CD14-positive monocyte (primary cell): ENCODE measurements around the gene TBX2. TPM values are rescaled to one million over a fixed set of nuclear protein-coding genes. Genes with fewer than 3 reads are reported as not detected.

Source experiments
- DNase-seq, 3 donors: peaks; one replicate each; pipeline ENCODE4 v3.0.0-alpha.2; 2011 to 2022
- H2AFZ ChIP-seq: 2 replicates; pipeline ENCODE4 v1.6.0; 2012; ENCODE audit warnings: mild to moderate bottlenecking, low read depth, low read length, inconsistent platforms; ENCODE audit not compliant: insufficient read depth, poor library complexity, severe bottlenecking
- H3K27ac ChIP-seq, 2 donors: 1 replicate in 1 of 2; 2 replicates in 1 of 2; pipeline ENCODE4 v1.5.1; 2012 to 2013; ENCODE audit warnings: low read length in 2 of 2, control low read depth in 1 of 2, inconsistent platforms in 1 of 2, low read depth in 1 of 2, mild to moderate bottlenecking in 1 of 2
- H3K27me3 ChIP-seq, 2 donors: one replicate each; pipeline versions ENCODE4 v1.6.0 to v1.6.1; 2011 to 2013; ENCODE audit warnings: low read length in 2 of 2; ENCODE audit not compliant: control insufficient read depth in 2 of 2, insufficient read depth in 2 of 2
- H3K36me3 ChIP-seq, 2 donors: replicated peaks in 1 of 2; 1 replicate in 1 of 2; 2 replicates in 1 of 2; pipeline versions ENCODE4 v1.5.1 to v1.6.1; 2012 to 2013; ENCODE audit warnings: low read length in 2 of 2, control low read depth in 1 of 2, inconsistent platforms in 1 of 2, mild to moderate bottlenecking in 1 of 2; ENCODE audit not compliant: insufficient read depth in 2 of 2, control insufficient read depth in 1 of 2
- H3K4me1 ChIP-seq, 2 donors: 1 replicate in 1 of 2; 2 replicates in 1 of 2; pipeline versions ENCODE4 v1.5.1 to v1.6.1; 2012 to 2013; ENCODE audit warnings: low read length in 2 of 2, control low read depth in 1 of 2, inconsistent platforms in 1 of 2, mild to moderate bottlenecking in 1 of 2, moderate library complexity in 1 of 2; ENCODE audit not compliant: insufficient read depth in 2 of 2, control insufficient read depth in 1 of 2
- H3K4me2 ChIP-seq: replicated peaks from 2 replicates; pipeline ENCODE3; 2012; ENCODE audit warnings: low read length, moderate library complexity, mild to moderate bottlenecking; ENCODE audit not compliant: poor library complexity, severe bottlenecking; ENCODE audit errors: extremely low read depth
- H3K4me3 ChIP-seq, 3 experiments: fragments of 200-600 bp in 1 of 3; sonication (generic) in 1 of 3; replicated peaks in 1 of 3; 1 replicate in 2 of 3; 2 replicates in 1 of 3; pipeline ENCODE4 v1.5.1; 2011 to 2013; ENCODE audit warnings: low read length in 3 of 3, mild to moderate bottlenecking in 3 of 3, control low read depth in 2 of 3, low read depth in 2 of 3, inconsistent platforms in 1 of 3, moderate library complexity in 1 of 3
- H3K79me2 ChIP-seq: 2 replicates; pipeline ENCODE4 v1.6.0; 2012; ENCODE audit warnings: mild to moderate bottlenecking, control low read depth, inconsistent platforms, low read length, moderate library complexity; ENCODE audit not compliant: insufficient read depth
- H3K9ac ChIP-seq: 2 replicates; pipeline ENCODE4 v1.6.0; 2017; ENCODE audit warnings: low read length, mild to moderate bottlenecking; ENCODE audit not compliant: insufficient read depth, poor library complexity, severe bottlenecking
- H3K9me3 ChIP-seq, 2 donors: replicated peaks in 1 of 2; 1 replicate in 1 of 2; 2 replicates in 1 of 2; pipeline versions ENCODE4 v1.5.1 to v1.6.1; 2012 to 2013; ENCODE audit warnings: low read length in 2 of 2, control low read depth in 1 of 2; ENCODE audit not compliant: control insufficient read depth in 1 of 2, insufficient read depth in 1 of 2
- H4K20me1 ChIP-seq: 2 replicates; pipeline ENCODE4 v1.6.0; 2012; ENCODE audit warnings: mild to moderate bottlenecking, low read length, control low read depth, moderate library complexity; ENCODE audit not compliant: insufficient read depth
- H3K27ac Mint-ChIP-seq, 7 donors: one replicate each; pipeline ENCODE4 v1.8.0; 2020; ENCODE audit warnings: mild to moderate bottlenecking in 7 of 7, mixed read lengths in 7 of 7, moderate library complexity in 6 of 7, inconsistent platforms in 2 of 7
- H3K27me3 Mint-ChIP-seq, 3 donors: one replicate each; pipeline ENCODE4 v1.8.0; 2021 to 2022; ENCODE audit warnings: low read depth in 3 of 3, mild to moderate bottlenecking in 3 of 3, mixed read lengths in 3 of 3, moderate library complexity in 3 of 3, inconsistent platforms in 1 of 3
- H3K36me3 Mint-ChIP-seq, 2 donors: one replicate each; pipeline ENCODE4 v1.8.0; 2020; ENCODE audit warnings: mixed read lengths in 2 of 2, inconsistent platforms in 1 of 2, mild to moderate bottlenecking in 1 of 2
- H3K4me1 Mint-ChIP-seq: one replicate; pipeline ENCODE4 v1.8.0; 2020; ENCODE audit warnings: mild to moderate bottlenecking, mixed read lengths
- H3K4me3 Mint-ChIP-seq, 2 donors: one replicate each; pipeline ENCODE4 v1.8.0; 2020; ENCODE audit warnings: mild to moderate bottlenecking in 2 of 2, mixed read lengths in 2 of 2, moderate library complexity in 1 of 2
- H3K9me3 Mint-ChIP-seq, 7 donors: one replicate each; pipeline ENCODE4 v1.8.0; 2020 to 2022; ENCODE audit warnings: mixed read lengths in 7 of 7, mild to moderate bottlenecking in 6 of 7, moderate library complexity in 6 of 7, inconsistent platforms in 2 of 7
- CTCF ChIP-seq: fragments of 200-600 bp; IDR thresholded peaks from one replicate; pipeline ENCODE4 v1.8.0; 2022; ENCODE audit warnings: antibody characterized with exemption, mild to moderate bottlenecking
- WGBS: methylation state at CpG from one replicate; pipeline ENCODE4 v1.1.5; 2013; ENCODE audit warnings: missing lambda C conversion rate; ENCODE audit not compliant: insufficient coverage; 5-methylcytosine and 5-hydroxymethylcytosine counted together
- intact Hi-C, 2 donors: fragments of 100-400 bp; cut with micrococcal nuclease; formaldehyde crosslinking; loops; one replicate each; pipeline versions ENCODE4 v1.15.0 to v1.15.1; 2023
- polyA plus RNA-seq, 3 donors: library from polyadenylated mRNA; depleted of rRNA in 1 of 3; unstranded in 2 of 3; stranded (reverse) in 1 of 3; fragments of 300-500 nt in 2 of 3; fragments of >200 nt in 1 of 3; fragmentation: Illumina TruSeq in 2 of 3; gene quantifications; 1 replicate in 2 of 3; 2 replicates in 1 of 3; pipeline ENCODE4 v1.2.3, GENCODE V29; 2012 to 2021

The TBX2 gene
- polyA plus RNA-seq, 3 donors = 0.03 TPM; not detected in 2

- peaks cover 0 to 43% (median 24%) of the 10 kb centered on the region in 7 donors for H3K9me3 Mint-ChIP-seq
- 64% methylated on average over 7 of the region's 8 CpGs for WGBS
- DNase-seq = no peak
- H3K4me1 ChIP-seq = peaks cover 52 to 57% of the 10 kb centered on the region in 2 donors
- H3K9ac ChIP-seq = no peak overlapping the region
- intact Hi-C loops = no loop called here
- H3K4me1 Mint-ChIP-seq = peaks cover 41% of the 10 kb centered on the region
- H3K36me3 Mint-ChIP-seq = peaks cover 10 to 12% of the 10 kb centered on the region in 2 donors
- H3K79me2 ChIP-seq = no peaks in the 10 kb centered on the region
- no peak overlapping the region for H2AFZ ChIP-seq
- no peak overlapping the region for H3K27ac ChIP-seq
- peaks cover 5% of the 10 kb centered on the region for H4K20me1 ChIP-seq
- H3K4me3 Mint-ChIP-seq = peak overlapping the region in 1 of 2 donors; percentile 65
- peaks cover 27 to 37% of the 10 kb centered on the region in 2 donors for H3K9me3 ChIP-seq
- TF ChIP-seq CTCF = no peak
- H3K27me3 ChIP-seq = peaks cover 91 to 98% of the 10 kb centered on the region in 2 donors
- H3K36me3 ChIP-seq = no peaks in the 10 kb centered on the region
- no peak overlapping the region for H3K4me2 ChIP-seq
- H3K27me3 Mint-ChIP-seq = peaks cover 83 to 97% (median 89%) of the 10 kb centered on the region in 3 donors
- H3K4me3 ChIP-seq = no peak overlapping the region
- H3K27ac Mint-ChIP-seq = no peak overlapping the region
Measured at GRCh38 chr17:61406971-61407911, 7.6 kb downstream of the TBX2 start.

GRCh38 chr17:61408151-61409041, 8.8 kb downstream of the TBX2 start:
- intact Hi-C loops = no loop called here
- H3K4me2 ChIP-seq = peak overlapping the region; percentile 85
- peaks cover 0 to 42% (median 18%) of the 10 kb centered on the region in 7 donors for H3K9me3 Mint-ChIP-seq
- peaks cover 30% of the 10 kb centered on the region for H3K4me1 Mint-ChIP-seq
- H2AFZ ChIP-seq = peak overlapping the region; percentile 19
- peaks cover 7 to 8% of the 10 kb centered on the region in 2 donors for H3K36me3 Mint-ChIP-seq
- no peak for TF ChIP-seq CTCF
- H3K79me2 ChIP-seq = no peaks in the 10 kb centered on the region
- no peak for DNase-seq
- peaks cover 5% of the 10 kb centered on the region for H4K20me1 ChIP-seq
- peak overlapping the region in 1 of 3 experiments; percentile 74 for H3K4me3 ChIP-seq
- H3K27me3 Mint-ChIP-seq = peaks cover 78 to 97% (median 84%) of the 10 kb centered on the region in 3 donors
- peaks cover 90 to 97% of the 10 kb centered on the region in 2 donors for H3K27me3 ChIP-seq
- no peak overlapping the region for H3K27ac Mint-ChIP-seq
- H3K4me3 Mint-ChIP-seq = peak overlapping the region; percentile 65 to 88
- 10% methylated on average over 39 of the region's 41 CpGs for WGBS
- H3K9me3 ChIP-seq = peaks cover 26 to 32% of the 10 kb centered on the region in 2 donors
- no peaks in the 10 kb centered on the region for H3K36me3 ChIP-seq
- H3K27ac ChIP-seq = no peak overlapping the region
- H3K9ac ChIP-seq = no peak overlapping the region
- H3K4me1 ChIP-seq = peaks cover 52 to 56% of the 10 kb centered on the region in 2 donors
